Skeletal muscle cell (primary cell): Measurements from ENCODE around the gene YIPF1.

Experiments used
- DNase-seq: peaks from one replicate; pipeline ENCODE4 v3.0.0-alpha.2; 2010; ENCODE audit warnings: low read depth
- H3K4me3 ChIP-seq: 2 replicates; pipeline ENCODE4 v1.5.1; 2011; ENCODE audit warnings: low read depth, mild to moderate bottlenecking, control low read depth, low read length, moderate library complexity

YIPF1 gene

GRCh38 chr1:53889304-53890298, at the start of gene YIPF1:
YIPF1 (minus strand) TSS chr1:53889797; CDS start chr1:53888937, 860 bp downstream.
- H3K4me3 ChIP-seq = peak within 1 kb of the TSS; percentile 77

GRCh38 chr1:53938136-53938830, 48.7 kb upstream of the YIPF1 start:
- H3K4me3 ChIP-seq = no peak overlapping the region
- DNase-seq = no peak

More at GRCh38 chr1:53889304-53890298, at the start of gene YIPF1:
- peak; percentile 76 for DNase-seq

GRCh38 chr1:53936430-53936829, 46.8 kb upstream of the YIPF1 start:
- no peak overlapping the region for H3K4me3 ChIP-seq
- no peak for DNase-seq

GRCh38 chr1:53934170-53934765, 44.7 kb upstream of the YIPF1 start:
- DNase-seq = no peak
- H3K4me3 ChIP-seq = no peak overlapping the region

- DNase-seq = no peak
- no peak overlapping the region for H3K4me3 ChIP-seq
Measured at GRCh38 chr1:53931523-53931922, 41.9 kb upstream of the YIPF1 start.

GRCh38 chr1:53930932-53931331, 41.3 kb upstream of the YIPF1 start:
- no peak for DNase-seq

GRCh38 chr1:53929246-53929960, 39.8 kb upstream of the YIPF1 start:
- no peak for DNase-seq
- H3K4me3 ChIP-seq = no peak overlapping the region

More at GRCh38 chr1:53930932-53931331, 41.3 kb upstream of the YIPF1 start:
- no peak overlapping the region for H3K4me3 ChIP-seq

- H3K4me3 ChIP-seq = no peak overlapping the region
- no peak for DNase-seq
Measured at GRCh38 chr1:53927376-53927881, 37.8 kb upstream of the YIPF1 start.

- no peak overlapping the region for H3K4me3 ChIP-seq
- no peak for DNase-seq
Measured at GRCh38 chr1:53919675-53920066, 30.1 kb upstream of the YIPF1 start.

- no peak overlapping the region for H3K4me3 ChIP-seq
- DNase-seq = no peak
Measured at GRCh38 chr1:53918343-53918742, 28.7 kb upstream of the YIPF1 start.

GRCh38 chr1:53913352-53914033, 23.9 kb upstream of the YIPF1 start:
- DNase-seq = no peak
- no peak overlapping the region for H3K4me3 ChIP-seq

GRCh38 chr1:53911442-53911841, 21.8 kb upstream of the YIPF1 start:
- no peak for DNase-seq

GRCh38 chr1:53909946-53910345, 20.3 kb upstream of the YIPF1 start:
- H3K4me3 ChIP-seq = no peak overlapping the region
- no peak for DNase-seq

More at GRCh38 chr1:53911442-53911841, 21.8 kb upstream of the YIPF1 start:
- no peak overlapping the region for H3K4me3 ChIP-seq

- no peak overlapping the region for H3K4me3 ChIP-seq
- DNase-seq = no peak
Measured at GRCh38 chr1:53906121-53906520, 16.5 kb upstream of the YIPF1 start.

GRCh38 chr1:53905509-53905908, 15.9 kb upstream of the YIPF1 start:
- DNase-seq = no peak

GRCh38 chr1:53902235-53903138, 12.9 kb upstream of the YIPF1 start:
- DNase-seq = no peak
- no peak overlapping the region for H3K4me3 ChIP-seq

More at GRCh38 chr1:53905509-53905908, 15.9 kb upstream of the YIPF1 start:
- no peak overlapping the region for H3K4me3 ChIP-seq

- no peak overlapping the region for H3K4me3 ChIP-seq
- no peak for DNase-seq
Measured at GRCh38 chr1:53899708-53900107, 10.1 kb upstream of the YIPF1 start.

GRCh38 chr1:53899206-53899628, 9.6 kb upstream of the YIPF1 start:
- DNase-seq = peak; percentile 81
- no peak overlapping the region for H3K4me3 ChIP-seq
